GM20431 (cell line): ENCODE results near the gene GRWD1.

Experiments
- in situ Hi-C: fragments of 300-500 bp; cut with MseI, MboI; formaldehyde crosslinking; loops from one replicate; pipeline ENCODE4 v1.15.0; 2020; ENCODE audit warnings: low sequenced_read_pairs; ENCODE audit not compliant: unreplicated experiment

The GRWD1 gene

DNA sequence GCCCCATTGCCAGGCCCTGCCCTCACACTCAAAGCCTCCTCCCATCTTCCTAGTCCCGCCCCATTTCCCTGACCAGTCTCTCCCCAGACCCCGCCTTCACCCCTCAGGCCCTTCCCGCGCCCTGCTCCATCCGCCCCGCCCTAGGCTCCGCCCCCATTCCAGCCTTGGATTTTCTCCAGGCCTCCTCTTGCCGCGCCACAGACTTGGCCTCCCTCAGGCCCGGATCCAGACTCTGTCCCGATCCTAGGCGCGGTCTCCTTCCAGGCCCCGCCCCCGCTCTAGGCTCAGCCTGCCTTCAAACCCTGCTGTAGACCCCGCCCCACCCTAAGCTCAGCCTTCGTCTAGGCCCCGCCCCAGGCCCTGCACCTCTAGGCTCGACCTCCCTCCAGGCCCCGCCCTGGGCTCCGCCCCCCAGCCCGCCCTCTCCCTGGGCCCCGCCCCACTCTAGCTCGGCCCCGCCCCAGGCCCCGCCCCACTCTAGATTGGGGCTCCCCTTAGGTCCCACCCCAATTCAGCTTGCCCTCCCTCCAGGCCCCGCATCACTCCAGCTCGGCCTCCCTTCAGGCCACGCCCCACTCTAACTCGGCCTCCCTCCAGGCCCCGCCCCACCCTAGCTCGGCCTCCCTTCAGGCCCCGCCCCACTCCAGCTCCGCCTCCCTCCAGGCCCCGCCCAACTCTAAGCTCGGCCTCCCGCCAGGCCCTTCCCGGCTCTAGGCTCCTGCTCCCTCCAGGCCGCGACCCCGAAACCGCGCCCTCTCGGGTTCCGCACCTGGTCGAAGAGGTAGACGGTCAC lies 47.3 kb downstream of the GRWD1 start:
- in situ Hi-C loops = no loop called here

DNA sequence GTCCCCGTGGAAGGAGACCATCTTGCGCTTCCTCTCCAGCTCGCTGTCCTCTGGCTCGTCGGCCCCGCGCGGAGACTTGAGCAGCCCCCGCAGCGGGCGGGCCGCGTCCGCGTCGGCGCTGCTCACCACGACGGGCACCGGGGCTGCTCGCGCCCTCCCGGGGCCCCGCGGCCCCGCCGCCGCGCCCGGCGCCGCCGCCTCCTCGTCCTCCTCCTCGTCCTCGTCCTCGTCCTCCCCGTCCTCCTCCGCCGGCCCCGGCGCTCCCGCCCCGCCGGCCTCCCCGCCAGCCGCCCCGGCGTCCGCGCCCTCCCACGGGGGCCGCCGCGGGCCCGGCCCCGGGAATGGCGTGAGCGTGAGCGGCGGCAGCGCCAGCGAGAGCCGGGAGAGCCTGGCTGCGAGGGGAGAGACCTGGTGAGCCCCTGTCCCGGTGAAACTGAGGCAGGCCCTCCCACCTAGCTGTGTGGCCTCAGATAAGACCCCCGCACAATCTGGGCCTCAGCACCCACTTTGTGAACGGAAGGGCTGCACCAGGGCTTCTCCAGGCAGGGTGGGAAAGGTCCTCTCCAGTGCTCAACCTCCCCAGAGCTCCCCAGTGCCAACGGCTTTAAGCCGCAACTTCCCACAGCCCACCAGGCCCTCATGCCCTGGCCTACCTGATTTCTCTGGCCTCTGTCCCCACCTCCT lies 48.1 kb downstream of the GRWD1 start:
- in situ Hi-C loops = no loop called here

DNA sequence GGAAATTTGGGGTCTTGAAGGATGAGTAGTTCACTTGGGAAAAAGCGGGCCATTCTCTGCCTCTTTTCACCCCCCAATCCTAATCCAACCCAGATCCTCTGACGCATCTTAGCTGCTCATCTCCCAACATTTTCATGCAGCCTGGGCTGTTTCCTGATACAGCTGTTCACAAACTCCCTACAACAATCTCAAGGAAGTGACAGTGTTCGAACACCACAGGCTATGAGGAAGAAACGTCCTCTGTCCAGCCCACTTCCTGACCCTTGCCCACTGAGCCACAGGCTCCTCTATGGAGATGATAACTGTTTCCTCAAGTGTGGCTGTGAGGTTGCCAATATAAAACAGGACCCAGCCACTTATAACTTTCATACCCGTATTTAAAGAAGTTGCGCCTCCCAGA lies 49.6 kb downstream of the GRWD1 start:
- in situ Hi-C loops = no loop called here

DNA sequence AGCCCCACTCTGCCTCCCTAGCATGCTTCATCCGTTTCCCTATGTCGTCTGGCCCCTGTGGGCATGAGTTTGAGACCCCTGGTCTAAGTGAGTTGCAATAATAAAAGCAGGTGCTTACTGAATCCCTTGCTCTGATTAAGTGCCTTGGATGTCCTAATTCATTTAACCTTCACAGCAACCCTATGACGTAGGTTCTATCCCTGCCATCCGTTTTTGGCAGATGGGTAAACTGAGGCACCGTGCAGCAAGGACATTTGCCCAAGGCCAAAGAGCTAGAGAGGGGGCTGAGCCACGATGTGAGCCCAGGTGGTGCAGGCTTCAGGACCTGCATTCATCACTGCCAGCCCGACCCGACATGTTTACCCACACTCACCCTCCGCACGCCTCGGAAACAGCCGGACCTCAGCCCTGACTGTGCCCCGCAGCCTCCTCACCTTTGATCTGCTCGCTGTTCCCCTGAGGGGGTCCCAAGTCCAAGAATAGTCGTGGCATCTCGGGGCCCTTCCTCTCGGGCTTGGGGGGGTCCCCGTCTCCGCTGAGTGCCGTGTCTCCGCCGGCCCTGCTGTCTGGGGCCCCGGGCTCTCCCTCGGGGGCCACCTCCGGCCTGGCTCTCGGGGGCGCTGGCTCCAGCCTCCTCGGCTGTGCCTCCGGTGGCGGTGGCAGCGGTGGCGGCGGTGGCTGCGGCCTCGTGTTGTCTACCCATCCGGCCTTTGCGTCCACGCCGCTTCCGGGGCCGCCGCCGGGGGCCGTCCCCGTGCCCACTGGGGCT lies 51.4 kb downstream of the GRWD1 start:
- in situ Hi-C loops = no loop called here

DNA sequence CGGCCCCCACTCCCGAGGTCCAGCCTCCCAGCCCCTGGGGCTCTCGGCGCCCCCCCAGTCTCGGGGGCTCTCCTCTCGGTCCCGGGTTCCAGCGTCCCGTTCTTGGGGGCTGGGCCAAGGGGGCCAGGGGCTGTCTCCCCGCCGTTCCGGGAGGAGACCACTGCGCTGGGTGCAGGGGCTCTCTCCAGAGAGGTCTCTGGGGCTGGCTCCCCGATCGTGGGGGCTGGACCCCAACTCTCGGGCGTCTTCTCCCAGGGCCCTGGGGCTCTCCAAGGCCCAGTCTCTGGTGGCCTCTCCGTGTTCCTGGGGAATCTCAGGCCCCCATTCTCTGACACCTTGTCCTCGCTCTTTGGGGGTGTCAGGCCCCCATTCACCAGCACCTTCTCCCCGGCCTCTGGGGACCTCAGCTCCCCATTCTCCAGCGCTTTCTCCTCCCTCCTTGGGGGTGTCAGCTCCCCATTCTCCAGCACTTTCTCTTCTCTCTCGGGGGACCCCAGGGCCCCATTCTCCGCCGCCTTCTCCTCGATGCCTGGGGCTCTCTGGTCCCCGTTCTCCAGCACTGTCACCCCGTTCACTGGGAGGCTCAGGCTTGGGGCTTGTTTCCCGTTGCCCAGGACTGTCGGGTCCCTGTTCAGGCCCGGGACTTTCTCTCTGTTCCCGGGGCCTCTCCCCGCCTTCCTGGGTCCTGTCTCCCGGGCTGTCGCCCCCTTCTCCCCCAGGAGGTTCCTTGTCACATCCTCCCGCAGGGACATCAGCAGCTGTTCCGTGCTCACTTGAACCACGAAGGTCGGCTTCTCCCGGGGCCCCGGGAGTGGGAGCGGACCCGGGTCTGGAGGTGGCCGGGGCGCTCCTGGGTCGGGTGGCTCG lies 52.2 kb downstream of the GRWD1 start:
- in situ Hi-C loops = no loop called here

DNA sequence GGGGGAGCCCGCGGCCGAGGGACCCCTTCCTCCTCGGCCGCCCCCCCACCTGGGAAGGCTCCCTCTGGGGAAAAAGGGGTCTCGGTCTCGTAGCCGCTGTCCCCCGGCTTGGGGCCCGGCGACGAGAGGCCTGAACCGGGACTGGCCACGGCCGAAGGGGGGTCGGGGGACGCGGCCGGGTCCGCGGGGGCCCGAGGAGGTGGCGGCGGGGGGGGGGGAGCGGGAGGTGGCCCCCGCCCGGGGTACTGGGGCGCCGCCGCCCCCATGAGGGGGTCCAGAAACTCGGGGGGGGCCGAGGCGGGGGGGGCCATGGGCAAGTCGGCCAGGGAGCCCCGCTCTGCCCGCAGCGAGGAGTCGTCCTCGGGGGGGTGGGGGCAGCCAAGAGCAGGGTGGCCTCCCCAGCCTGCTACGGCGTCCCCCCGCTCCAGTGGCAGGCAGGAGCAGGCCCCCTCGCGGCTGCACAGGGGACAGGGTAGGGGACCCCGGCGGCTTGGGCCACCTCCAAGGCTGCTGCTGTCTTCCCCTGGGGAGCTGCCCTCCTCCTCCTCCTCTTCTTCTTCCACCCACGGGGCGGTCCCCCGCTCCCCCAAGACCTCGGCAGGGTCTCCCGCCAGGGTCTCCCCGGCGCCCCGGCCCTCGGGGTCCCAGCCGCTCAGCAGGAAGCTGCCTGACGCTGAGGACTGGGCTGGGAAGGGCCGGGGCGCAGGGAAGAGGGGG lies 53.0 kb downstream of the GRWD1 start:
- in situ Hi-C loops = no loop called here

DNA sequence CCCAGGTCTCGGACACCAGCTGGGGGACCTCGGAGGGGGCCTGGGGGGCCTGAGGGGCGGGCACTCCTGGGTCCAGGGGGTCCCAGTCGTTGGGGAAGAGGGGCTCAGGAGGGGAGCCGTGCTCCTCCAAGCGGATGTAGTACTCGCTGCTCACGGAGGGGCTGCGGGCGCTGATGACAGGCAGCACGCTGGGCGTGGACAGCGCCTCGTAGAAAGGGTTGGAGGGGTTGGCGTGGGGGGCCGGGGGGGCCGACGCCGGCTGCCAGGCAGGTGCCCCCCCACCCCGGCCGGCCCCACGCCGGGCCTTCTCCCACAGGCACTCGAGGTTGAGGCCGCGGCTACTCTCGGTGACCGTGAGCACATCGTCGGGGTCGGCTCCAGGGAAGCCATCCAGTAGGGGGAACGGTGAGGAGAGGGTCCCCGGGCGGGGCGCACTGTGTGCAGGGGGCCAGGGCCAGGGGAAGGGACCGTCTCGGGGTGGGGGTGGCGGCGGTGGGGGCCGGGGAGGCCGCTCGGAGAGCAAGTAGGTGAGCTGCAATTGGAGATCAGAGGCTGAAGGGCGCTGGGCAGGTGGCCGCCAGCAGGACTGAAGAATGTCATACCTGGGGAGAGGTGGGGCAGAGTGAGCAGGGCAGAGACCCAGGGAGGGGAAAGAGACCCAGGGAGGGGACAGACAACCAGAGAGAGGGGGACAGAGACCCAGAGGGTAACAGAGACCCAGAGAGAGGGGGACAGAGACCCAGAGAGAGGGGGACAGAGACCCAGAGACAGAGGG lies 53.7 kb downstream of the GRWD1 start:
- in situ Hi-C loops = no loop called here

DNA sequence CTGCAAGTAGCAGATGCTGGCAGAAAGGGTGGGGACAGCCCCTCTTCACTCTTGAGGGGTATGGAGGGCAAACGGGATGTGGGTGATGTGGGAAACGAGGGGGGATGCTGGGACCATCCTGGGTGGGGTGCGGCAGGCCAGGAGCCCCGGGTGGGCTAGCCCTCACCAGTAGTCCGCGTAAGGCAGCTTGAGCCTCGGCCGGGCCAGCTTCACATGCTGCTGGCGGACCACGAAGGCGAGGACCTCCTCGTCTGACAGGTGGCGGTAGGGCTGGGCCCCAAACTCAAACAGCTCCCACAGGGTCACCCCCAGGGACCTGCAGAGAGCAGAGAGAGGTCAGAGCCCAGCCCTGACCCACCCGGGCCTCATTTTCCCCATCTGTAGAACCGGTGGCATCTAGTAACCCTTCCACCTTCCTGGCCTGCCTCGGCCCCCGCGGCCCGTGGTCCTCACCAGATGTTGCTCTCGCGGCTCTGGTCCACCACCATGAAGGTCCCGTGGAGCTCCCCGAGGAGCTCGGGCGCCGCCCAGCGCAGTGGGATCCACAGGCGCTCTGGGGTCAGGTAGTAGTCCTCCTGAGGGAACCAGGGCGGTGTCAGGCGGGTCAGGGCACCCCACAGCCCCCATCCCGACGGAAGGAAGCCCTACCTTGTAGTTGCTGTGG lies 55.2 kb downstream of the GRWD1 start:
- in situ Hi-C loops = no loop called here

DNA sequence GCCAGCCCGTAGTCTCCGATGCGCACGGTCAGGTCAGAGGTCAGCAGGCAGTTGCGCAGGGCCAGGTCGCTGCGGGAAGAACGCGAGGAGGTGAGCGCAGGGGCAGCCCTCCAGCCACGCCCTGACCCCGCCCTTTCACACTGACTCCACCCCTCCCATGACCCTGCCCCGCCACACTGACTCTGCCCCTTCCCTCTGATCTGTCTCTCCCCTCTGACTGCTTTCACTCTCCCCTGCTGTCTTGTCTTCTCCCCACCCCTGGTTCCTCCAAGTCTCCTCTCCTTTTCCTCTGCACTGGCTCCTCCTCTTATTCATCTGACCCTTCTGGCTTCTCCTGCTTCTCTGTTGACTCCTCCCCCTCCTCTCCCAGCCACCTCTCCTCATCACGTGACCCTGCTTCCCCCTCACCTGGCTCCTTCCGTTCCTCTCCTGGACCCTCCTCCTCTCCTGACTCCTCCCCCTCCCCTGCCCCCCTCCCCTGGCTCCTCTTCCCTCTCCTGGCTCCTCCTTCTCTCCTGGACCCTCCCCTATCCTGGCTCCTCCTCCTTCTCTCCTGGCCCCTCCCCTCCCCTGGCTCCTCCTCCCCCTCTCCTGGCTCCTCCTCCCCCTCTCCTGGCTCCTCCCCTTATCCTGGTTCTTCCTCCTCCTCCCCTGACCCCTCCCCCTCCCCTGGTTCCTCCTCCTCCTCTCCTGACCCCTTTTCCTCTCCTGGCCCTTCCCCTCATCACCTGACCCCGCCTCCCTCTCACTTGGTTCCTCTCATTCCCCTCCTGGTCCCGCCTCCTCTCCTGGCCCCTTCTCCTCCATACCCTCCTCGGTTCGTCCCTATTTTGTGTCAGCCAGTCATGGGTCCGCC lies 55.9 kb downstream of the GRWD1 start:
- in situ Hi-C loops = no loop called here

DNA sequence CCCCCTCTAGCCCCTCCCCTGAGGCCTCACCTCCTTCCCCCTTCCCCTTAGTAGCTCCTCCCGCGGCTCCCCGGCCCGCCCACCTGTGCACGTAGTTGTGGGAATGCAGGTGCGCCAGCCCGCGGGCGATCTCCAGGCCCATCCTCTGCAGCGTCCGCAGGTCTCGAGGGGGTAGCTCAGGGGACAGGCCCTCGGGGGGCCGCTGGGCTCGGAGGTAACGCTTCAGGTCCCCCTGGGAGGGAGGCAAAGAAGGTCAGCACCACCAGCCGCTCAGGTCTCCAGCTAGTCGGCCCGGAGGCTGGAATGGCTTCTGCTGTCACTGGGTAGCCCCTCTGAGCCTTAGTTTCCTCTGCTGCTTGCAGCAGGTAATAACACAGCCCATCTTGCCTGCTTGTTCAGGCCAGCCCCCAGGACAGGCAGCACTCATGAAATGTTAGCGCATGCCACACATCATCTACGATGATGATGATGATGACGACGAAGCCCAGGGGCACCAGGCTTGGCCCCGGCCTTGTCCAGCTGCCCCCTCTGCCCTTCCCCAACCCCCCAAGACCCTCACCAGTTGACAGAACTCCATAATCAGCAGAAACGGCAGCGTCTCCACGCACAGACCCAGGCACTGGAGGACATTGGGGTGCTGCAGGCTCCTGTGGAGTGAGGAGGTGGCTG lies 56.7 kb downstream of the GRWD1 start:
- in situ Hi-C loops = no loop called here

DNA sequence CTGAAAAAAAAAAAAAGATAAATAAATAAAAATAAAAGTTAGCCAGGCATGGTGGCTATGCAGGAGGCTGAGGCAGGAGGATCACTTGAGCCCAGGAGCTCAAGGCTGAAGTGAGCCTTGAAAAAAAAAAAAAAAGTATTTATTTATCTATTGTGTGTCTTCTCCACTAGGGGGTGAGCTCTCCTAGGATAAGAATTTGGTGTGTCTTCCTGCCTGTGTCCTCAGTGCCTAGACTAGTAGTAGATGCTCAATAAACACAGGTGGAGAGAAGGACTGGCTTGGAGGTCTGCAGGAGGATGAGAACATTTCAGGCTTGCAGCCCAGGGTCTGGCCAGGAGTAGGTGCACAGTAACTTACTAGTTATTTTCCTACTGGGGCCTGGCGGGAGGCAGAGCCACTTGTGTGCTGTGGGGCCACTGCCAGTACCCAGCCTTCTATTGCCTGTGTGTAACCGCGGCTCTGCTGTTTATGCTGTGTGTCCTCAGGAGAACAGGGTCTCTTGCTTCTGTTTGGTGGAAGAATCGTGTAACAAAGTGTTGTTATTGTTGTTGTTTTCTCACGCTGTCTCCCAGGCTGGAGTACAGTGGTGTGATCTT lies 60.5 kb downstream of the GRWD1 start:
- in situ Hi-C loops = no loop called here
